ENCODE data around the gene TBC1D21. TPM values are rescaled to one million over a fixed set of nuclear protein-coding genes. Genes with fewer than 3 reads are reported as not detected.

Gene TBC1D21
- polyA plus RNA-seq, 3 donors from 2014 or later, result not detected

DNA sequence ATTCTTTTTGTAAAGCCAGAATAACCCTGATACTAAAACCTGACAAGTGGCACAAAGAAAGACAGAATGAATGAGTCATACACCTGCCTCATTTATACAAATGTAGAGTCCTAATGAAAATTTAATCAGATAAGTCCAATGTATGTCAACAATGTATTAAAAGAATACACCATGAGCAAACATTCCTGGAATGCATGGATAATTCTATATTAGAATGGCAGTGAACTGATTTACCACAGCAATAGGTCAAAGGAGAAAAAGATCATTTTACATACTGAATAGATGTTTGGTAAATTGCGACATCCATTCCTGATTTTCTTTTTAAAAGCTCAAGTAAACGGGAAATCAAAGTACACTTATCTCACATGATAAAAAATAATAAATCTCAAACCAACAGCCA lies 41.7 kb downstream of the TBC1D21 start:
- peaks cover 0 to 2% (median 0%) of the 10 kb centered on the region in 6 donors for H3K9me3 Mint-ChIP-seq
- H3K27ac Mint-ChIP-seq, result no peak overlapping the region
- H3K36me3 Mint-ChIP-seq, result no peaks in the 10 kb centered on the region
- peaks cover 24% of the 10 kb centered on the region in 2 donors for H3K4me1 Mint-ChIP-seq
- no peak for DNase-seq
- H3K4me3 Mint-ChIP-seq, result no peak overlapping the region
- H3K27me3 Mint-ChIP-seq (ENCODE audit: low read depth in 3 of 3), result peaks cover 2 to 7% (median 5%) of the 10 kb centered on the region in 3 donors

DNA sequence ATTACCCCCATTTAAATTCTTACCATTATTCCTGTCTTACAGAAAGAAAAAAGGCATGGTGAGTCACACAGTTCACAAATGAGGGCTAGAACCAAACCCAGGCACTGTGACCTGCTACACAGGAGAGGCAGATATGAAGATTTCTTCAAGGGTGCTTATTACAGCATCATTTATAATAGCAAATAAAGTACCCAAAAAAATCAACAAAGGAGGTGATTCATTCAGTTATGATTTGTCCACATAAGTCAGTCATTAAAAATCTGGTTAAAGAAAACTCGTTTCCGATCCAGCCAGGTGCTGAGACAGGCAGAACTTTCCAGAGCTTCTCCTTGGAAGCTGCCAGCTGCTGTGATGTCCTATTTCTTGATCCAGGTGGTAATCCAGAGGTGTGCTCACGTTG lies 45.4 kb downstream of the TBC1D21 start:
- no peak overlapping the region for H3K4me3 Mint-ChIP-seq
- H3K36me3 Mint-ChIP-seq, result no peaks in the 10 kb centered on the region
- no peaks in the 10 kb centered on the region for H3K9me3 Mint-ChIP-seq
- H3K27ac Mint-ChIP-seq, result no peak overlapping the region
- no peak for DNase-seq
- peaks cover 0 to 5% (median 4%) of the 10 kb centered on the region in 3 donors for H3K27me3 Mint-ChIP-seq (ENCODE audit: low read depth in 3 of 3)
- peaks cover 12 to 18% of the 10 kb centered on the region in 2 donors for H3K4me1 Mint-ChIP-seq

GRCh38 chr15:73919706-73920105 lies 46.3 kb downstream of the TBC1D21 start:
- no peaks in the 10 kb centered on the region for H3K36me3 Mint-ChIP-seq
- no peaks in the 10 kb centered on the region for H3K9me3 Mint-ChIP-seq
- DNase-seq, result no peak
- peaks cover 0 to 5% (median 5%) of the 10 kb centered on the region in 3 donors for H3K27me3 Mint-ChIP-seq (ENCODE audit: low read depth in 3 of 3)
- peak overlapping the region in 2 of 6 donors; percentile 70 to 88 for H3K27ac Mint-ChIP-seq
- H3K4me1 Mint-ChIP-seq, result peaks cover 3 to 10% of the 10 kb centered on the region in 2 donors
- H3K4me3 Mint-ChIP-seq, result peak overlapping the region in 1 of 5 donors; percentile 54

GRCh38 chr15:73921254-73921925 lies 48.0 kb downstream of the TBC1D21 start:
- Mint-ChIP-seq H3K9me3 (no peaks in the 10 kb centered on the region), H3K4me1 (peaks cover 0 to 12% of the 10 kb centered on the region in 2 donors), H3K36me3 (no peaks in the 10 kb centered on the region), H3K27me3 (ENCODE audit: low read depth in 3 of 3) (peaks cover 0 to 8% (median 7%) of the 10 kb centered on the region in 3 donors), H3K27ac (peak overlapping the region in 2 of 6 donors; percentile 73 to 88), H3K4me3 (no peak overlapping the region)
- DNase-seq, result no peak

DNA sequence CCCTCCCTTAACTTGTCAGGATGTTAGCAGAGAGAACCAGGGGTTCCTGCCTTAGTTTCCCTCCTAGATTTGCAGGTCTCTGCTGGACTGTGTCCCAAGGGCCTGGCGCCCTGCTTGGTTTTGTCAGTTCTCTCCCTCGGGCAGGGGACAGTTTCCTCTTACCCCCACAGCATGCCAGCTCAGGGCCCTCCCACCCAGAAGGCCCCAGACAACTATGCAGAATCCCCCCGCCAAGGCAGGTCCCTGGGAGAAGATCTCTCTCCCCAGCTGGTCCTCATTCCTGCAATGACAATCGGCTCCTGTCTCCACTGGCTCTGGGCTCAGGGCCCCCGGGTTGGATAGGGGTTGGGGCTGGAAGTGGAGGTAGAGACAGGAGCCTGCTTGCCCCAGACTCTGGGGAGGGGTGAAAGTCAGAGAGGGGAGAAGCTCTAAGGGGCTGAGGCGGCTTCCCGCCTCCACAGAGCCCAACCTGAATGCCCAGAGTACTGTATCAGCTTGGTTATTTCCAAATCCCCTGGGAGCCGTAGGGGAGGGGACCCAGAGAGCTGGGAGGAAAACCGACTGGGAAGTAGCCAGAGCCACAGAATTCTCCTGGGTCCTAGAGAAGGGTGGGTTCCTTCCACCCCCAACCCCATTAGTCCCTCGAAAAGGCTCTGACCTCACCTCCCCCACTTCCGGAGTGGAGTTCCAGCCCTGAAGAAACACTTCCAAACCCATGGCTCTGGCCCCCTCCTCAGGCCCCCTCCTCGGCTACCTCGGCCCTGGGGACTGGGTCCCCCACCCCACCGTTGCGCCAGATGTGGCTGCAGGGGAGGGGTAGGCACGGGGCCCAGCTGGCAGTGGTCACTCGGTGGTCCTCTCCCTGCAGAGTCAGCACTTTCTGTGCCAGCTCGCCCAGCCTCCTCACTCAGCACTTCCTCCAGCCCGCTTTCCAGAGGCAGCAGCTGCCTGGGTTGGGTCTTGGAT lies 49.1 kb downstream of the TBC1D21 start:
- no peak for DNase-seq
- no peaks in the 10 kb centered on the region for H3K9me3 Mint-ChIP-seq
- H3K4me1 Mint-ChIP-seq, result peaks cover 0 to 12% of the 10 kb centered on the region in 2 donors

DNA sequence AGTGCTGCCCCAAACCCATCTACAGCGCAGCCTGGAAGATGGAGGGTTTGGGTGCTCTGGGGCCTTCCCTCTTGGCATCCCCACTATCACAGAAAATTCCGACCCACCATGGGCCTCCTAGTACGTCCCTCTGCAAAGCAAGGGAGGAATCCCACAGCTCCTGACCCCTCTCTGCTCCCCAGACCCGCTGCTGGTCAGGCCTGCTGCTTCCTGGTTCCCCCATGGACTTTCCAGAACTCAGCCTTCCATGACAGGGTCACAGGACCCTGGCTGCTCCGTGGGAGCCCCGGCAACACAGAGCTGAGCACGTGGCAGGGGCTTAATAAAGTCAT lies 49.8 kb downstream of the TBC1D21 start:
- DNase-seq, result no peak
- Mint-ChIP-seq H3K36me3 (no peaks in the 10 kb centered on the region), H3K27me3 (ENCODE audit: low read depth in 3 of 3) (peaks cover 3 to 9% (median 5%) of the 10 kb centered on the region in 3 donors), H3K9me3 (no peaks in the 10 kb centered on the region), H3K4me1 (peaks cover 3 to 16% of the 10 kb centered on the region in 2 donors), H3K27ac (no peak overlapping the region), H3K4me3 (no peak overlapping the region)

More for the DNA sequence above, 49.1 kb downstream of the TBC1D21 start:
- no peak overlapping the region for H3K27ac Mint-ChIP-seq
- H3K4me3 Mint-ChIP-seq, result no peak overlapping the region
- no peaks in the 10 kb centered on the region for H3K36me3 Mint-ChIP-seq
- H3K27me3 Mint-ChIP-seq (ENCODE audit: low read depth in 3 of 3), result peaks cover 0 to 8% (median 4%) of the 10 kb centered on the region in 3 donors

GRCh38 chr15:73923488-73924164 lies 50.3 kb downstream of the TBC1D21 start:
- DNase-seq, result no peak
- Mint-ChIP-seq H3K4me1 (peaks cover 6 to 18% of the 10 kb centered on the region in 2 donors), H3K36me3 (no peaks in the 10 kb centered on the region), H3K9me3 (no peaks in the 10 kb centered on the region), H3K27ac (peak overlapping the region in 2 of 6 donors; percentile 51 to 78), H3K27me3 (ENCODE audit: low read depth in 3 of 3) (peaks cover 5 to 12% (median 7%) of the 10 kb centered on the region in 3 donors), H3K4me3 (peak overlapping the region in 3 of 5 donors; percentile 23 to 57 (median 27))

- peak in 1 of 3 donors; percentile 22 for DNase-seq
- H3K27me3 Mint-ChIP-seq (ENCODE audit: low read depth in 3 of 3), result peaks cover 8 to 12% (median 12%) of the 10 kb centered on the region in 3 donors
- peak overlapping the region in 1 of 5 donors; percentile 57 for H3K4me3 Mint-ChIP-seq
- peaks cover 6 to 20% of the 10 kb centered on the region in 2 donors for H3K4me1 Mint-ChIP-seq
- peak overlapping the region in 3 of 6 donors; percentile 51 to 78 (median 77) for H3K27ac Mint-ChIP-seq
- no peaks in the 10 kb centered on the region for H3K9me3 Mint-ChIP-seq
- no peaks in the 10 kb centered on the region for H3K36me3 Mint-ChIP-seq
Observed at GRCh38 chr15:73924171-73924921, 51.0 kb downstream of the TBC1D21 start.

DNA sequence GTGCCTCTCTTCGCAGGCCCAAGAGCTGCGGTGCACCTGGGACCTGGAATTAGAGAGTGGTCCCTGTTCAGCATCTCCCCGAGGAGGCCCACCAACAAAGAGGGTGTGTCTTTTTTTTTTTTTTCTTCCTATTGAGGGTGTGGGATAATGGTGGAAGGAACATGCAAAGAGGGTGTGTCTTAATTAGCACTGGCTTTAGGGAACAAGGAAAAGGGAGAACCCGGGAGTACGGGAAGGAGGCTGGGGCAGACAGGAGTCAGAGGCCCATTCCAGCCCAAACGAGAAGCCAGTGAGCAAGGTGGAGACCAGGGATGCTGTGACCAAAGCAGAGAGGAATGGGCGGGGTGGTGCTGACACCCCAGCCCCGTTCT lies 52.5 kb downstream of the TBC1D21 start:
- H3K36me3 Mint-ChIP-seq, result no peaks in the 10 kb centered on the region
- H3K27me3 Mint-ChIP-seq (ENCODE audit: low read depth in 3 of 3), result peaks cover 11 to 14% (median 12%) of the 10 kb centered on the region in 3 donors
- peaks cover 6 to 17% of the 10 kb centered on the region in 2 donors for H3K4me1 Mint-ChIP-seq
- H3K4me3 Mint-ChIP-seq, result peak overlapping the region; percentile 49 to 84 (median 59)
- DNase-seq, result no peak
- H3K27ac Mint-ChIP-seq, result peak overlapping the region in 2 of 6 donors; percentile 8 to 57
- no peaks in the 10 kb centered on the region for H3K9me3 Mint-ChIP-seq

DNA sequence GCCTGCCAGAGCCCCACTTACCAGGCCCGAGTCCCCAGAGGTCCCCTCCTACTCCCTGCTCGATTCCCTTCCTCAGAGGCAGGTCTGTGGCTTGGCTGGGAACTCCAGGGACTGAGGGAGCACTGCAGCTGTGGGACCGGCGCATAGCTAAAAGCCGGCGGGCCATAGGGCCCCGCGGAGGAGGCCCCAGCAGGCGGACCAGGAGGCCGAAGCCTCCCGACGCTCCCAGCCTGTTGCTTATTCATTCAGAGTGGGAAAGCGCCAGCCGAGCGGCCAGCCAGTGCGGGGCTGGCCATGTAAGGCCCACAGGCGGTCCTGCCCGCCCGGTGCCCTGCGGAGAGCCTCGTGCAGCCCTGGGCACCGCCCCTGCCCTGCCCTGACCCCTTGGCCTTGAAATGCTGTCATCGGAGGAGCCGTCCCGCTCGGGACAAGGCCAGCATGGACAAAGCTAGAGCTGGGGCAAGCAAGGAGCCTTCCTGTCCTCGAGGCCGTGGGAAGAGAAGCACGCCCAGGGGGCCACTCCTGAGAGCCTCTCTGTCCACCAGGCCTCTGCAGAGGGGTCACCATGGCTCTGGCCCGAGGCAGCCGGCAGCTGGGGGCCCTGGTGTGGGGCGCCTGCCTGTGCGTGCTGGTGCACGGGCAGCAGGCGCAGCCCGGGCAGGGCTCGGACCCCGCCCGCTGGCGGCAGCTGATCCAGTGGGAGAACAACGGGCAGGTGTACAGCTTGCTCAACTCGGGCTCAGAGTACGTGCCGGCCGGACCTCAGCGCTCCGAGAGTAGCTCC lies 53.0 kb downstream of the TBC1D21 start, which contains the start of gene LOXL1:
Gene LOXL1, plus strand, starts transcription at position 244 of the 784 bp plus-strand sequence. Its CDS starts 322 bp downstream, at position 566.
- peak within 1 kb of the TSS; percentile 49 to 84 (median 62) for H3K4me3 Mint-ChIP-seq
- no peaks in the 10 kb centered on the region for H3K36me3 Mint-ChIP-seq
- H3K4me1 Mint-ChIP-seq, result peaks cover 6 to 17% of the 10 kb centered on the region in 2 donors
- H3K27ac Mint-ChIP-seq, result peak within 1 kb of the TSS in 2 of 6 donors; percentile 8 to 57
- H3K27me3 Mint-ChIP-seq (ENCODE audit: low read depth in 3 of 3), result peaks cover 11 to 17% (median 12%) of the 10 kb centered on the region in 3 donors
- H3K9me3 Mint-ChIP-seq, result no peaks in the 10 kb centered on the region
- no peak for DNase-seq

DNA sequence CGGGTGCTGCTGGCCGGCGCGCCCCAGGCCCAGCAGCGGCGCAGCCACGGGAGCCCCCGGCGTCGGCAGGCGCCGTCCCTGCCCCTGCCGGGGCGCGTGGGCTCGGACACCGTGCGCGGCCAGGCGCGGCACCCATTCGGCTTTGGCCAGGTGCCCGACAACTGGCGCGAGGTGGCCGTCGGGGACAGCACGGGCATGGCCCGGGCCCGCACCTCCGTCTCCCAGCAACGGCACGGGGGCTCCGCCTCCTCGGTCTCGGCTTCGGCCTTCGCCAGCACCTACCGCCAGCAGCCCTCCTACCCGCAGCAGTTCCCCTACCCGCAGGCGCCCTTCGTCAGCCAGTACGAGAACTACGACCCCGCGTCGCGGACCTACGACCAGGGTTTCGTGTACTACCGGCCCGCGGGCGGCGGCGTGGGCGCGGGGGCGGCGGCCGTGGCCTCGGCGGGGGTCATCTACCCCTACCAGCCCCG lies 53.7 kb downstream of the TBC1D21 start:
- Mint-ChIP-seq H3K4me3 (peak overlapping the region in 3 of 5 donors; percentile 32 to 62 (median 46)), H3K4me1 (peaks cover 6 to 17% of the 10 kb centered on the region in 2 donors), H3K27ac (no peak overlapping the region), H3K27me3 (ENCODE audit: low read depth in 3 of 3) (peaks cover 11 to 17% (median 12%) of the 10 kb centered on the region in 3 donors), H3K9me3 (no peaks in the 10 kb centered on the region), H3K36me3 (no peaks in the 10 kb centered on the region)
- peak; percentile 13 to 41 (median 19) for DNase-seq

Measured in immature natural killer cell (primary cell).